HEK293T (cell line): ENCODE data around the gene PPP2R3A.

Experiments
- CTCF ChIA-PET: fragments of 350-600 bp; formaldehyde crosslinking; extraction: SDS; loops from one replicate; lab custom pipeline; 2021; ENCODE audit warnings: antibody characterized with exemption, inconsistent platforms; lab: Yijun Ruan, JAX
- POLR2A ChIA-PET: fragments of 350-600 bp; formaldehyde crosslinking; extraction: SDS; loops from one replicate; lab custom pipeline; 2020; ENCODE audit warnings: antibody characterized with exemption, inconsistent platforms; lab: Yijun Ruan, JAX
- DNase-seq: peaks from one replicate; pipeline ENCODE4 v3.0.0; 2012; ENCODE audit warnings: mixed read lengths; ENCODE audit errors: extremely low spot score
- ARNT ChIP-seq: fragments of 450-650 bp; IDR thresholded peaks from 2 replicates; pipeline ENCODE4 v1.6.1; 2017; ENCODE audit warnings: mild to moderate bottlenecking
- BHLHE40 ChIP-seq: fragments of 450-650 bp; IDR thresholded peaks from 2 replicates; pipeline ENCODE4 v1.6.1; 2016; ENCODE audit warnings: mild to moderate bottlenecking, moderate library complexity, borderline replicate concordance
- CTBP1 ChIP-seq: fragments of 450-650 bp; IDR thresholded peaks from 2 replicates; pipeline ENCODE4 v1.6.1; 2016; ENCODE audit warnings: borderline replicate concordance
- ELF4 ChIP-seq: fragments of 450-650 bp; IDR thresholded peaks from 2 replicates; pipeline ENCODE4 v1.6.1; 2017; ENCODE audit warnings: antibody characterized with exemption
- FOXA1 ChIP-seq: fragments of 450-650 bp; IDR thresholded peaks from 2 replicates; pipeline ENCODE4 v1.6.1; 2016; ENCODE audit warnings: mild to moderate bottlenecking
- FOXK2 ChIP-seq: fragments of 450-650 bp; IDR thresholded peaks from 2 replicates; pipeline ENCODE4 v1.6.1; 2016; ENCODE audit warnings: mild to moderate bottlenecking
- FOXM1 ChIP-seq: fragments of 450-650 bp; IDR thresholded peaks from 2 replicates; pipeline ENCODE4 v1.6.1; 2017; ENCODE audit warnings: mild to moderate bottlenecking, borderline replicate concordance
- HDGF ChIP-seq: fragments of 450-650 bp; IDR thresholded peaks from 2 replicates; pipeline ENCODE4 v1.6.1; 2017; ENCODE audit warnings: antibody characterized with exemption, borderline replicate concordance
- L3MBTL2 ChIP-seq: fragments of 450-650 bp; conservative IDR thresholded peaks from 2 replicates; pipeline ENCODE4 v1.6.1; 2016; ENCODE audit warnings: mild to moderate bottlenecking
- LEF1 ChIP-seq: fragments of 450-650 bp; IDR thresholded peaks from 2 replicates; pipeline ENCODE4 v1.6.1; 2017; ENCODE audit warnings: mild to moderate bottlenecking, borderline replicate concordance
- NFRKB ChIP-seq: fragments of 450-650 bp; IDR thresholded peaks from 2 replicates; pipeline ENCODE4 v1.6.1; 2016; ENCODE audit warnings: mild to moderate bottlenecking, moderate library complexity
- PKNOX1 ChIP-seq: fragments of 450-650 bp; IDR thresholded peaks from 2 replicates; pipeline ENCODE4 v1.6.1; 2016
- SP1 ChIP-seq: fragments of 450-650 bp; IDR thresholded peaks from 2 replicates; pipeline ENCODE4 v1.6.1; 2017
- SUZ12 ChIP-seq: fragments of 450-650 bp; IDR thresholded peaks from 2 replicates; pipeline ENCODE4 v1.6.1; 2016; ENCODE audit warnings: mild to moderate bottlenecking
- TARDBP ChIP-seq: fragments of 450-650 bp; IDR thresholded peaks from 2 replicates; pipeline ENCODE4 v1.6.1; 2016
- ZNF384 ChIP-seq: fragments of 450-650 bp; IDR thresholded peaks from 2 replicates; pipeline ENCODE4 v1.6.1; 2016

PPP2R3A gene

GRCh38 chr3:135965506-135966270 lies at the start of gene PPP2R3A:
TSS of gene PPP2R3A (plus strand) at chr3:135965728. CDS start at chr3:136001499, 35,771 bp downstream.
- no peak for TF ChIP-seq SP1
- no peak for TF ChIP-seq TARDBP
- TF ChIP-seq NFRKB = no peak
- no peak for TF ChIP-seq CTBP1
- TF ChIP-seq HDGF = no peak
- no peak for TF ChIP-seq FOXK2
- TF ChIP-seq FOXA1 = no peak
- POLR2A ChIA-PET = interaction anchor here (0.5 to 0.9 kb wide), 3 partner anchors 9 to 1197 kb away, joined by 3 read pairs; no protein-coding TSS in a partner anchor
- peak; percentile 95 for DNase-seq
- CTCF ChIA-PET = no interaction called here

GRCh38 chr3:135916310-135916709 lies 49.2 kb upstream of the PPP2R3A start:
- ChIA-PET POLR2A (no interaction called here), CTCF (no interaction called here)
- no peak for DNase-seq
- TF ChIP-seq CTBP1 = no peak

- no peak for DNase-seq
- no peak for TF ChIP-seq TARDBP
- TF ChIP-seq SUZ12 = no peak
- TF ChIP-seq PKNOX1 = no peak
- no peak for TF ChIP-seq FOXM1
- no peak for TF ChIP-seq CTBP1
- no peak for TF ChIP-seq FOXK2
- CTCF ChIA-PET = interaction anchor here (0.5 kb wide), 1 partner anchor 126 kb away, joined by 3 read pairs; no protein-coding TSS in a partner anchor
- POLR2A ChIA-PET = no interaction called here
These were observed 48.5 kb upstream of the PPP2R3A start for GRCh38 chr3:135917076-135917475.

- ChIA-PET CTCF (interaction anchor here (0.6 to 1.0 kb wide), 2 partner anchors 11 to 1279 kb away, joined by 5 to 6 read pairs; no protein-coding TSS in a partner anchor), POLR2A (no interaction called here)
- no peak for DNase-seq
- TF ChIP-seq CTBP1 (no peak), SP1 (no peak), NFRKB (no peak), LEF1 (no peak)
These were observed 47.5 kb upstream of the PPP2R3A start for GRCh38 chr3:135917927-135918597.

- TF ChIP-seq ELF4 (no peak), CTBP1 (no peak), FOXA1 (no peak), TARDBP (no peak), BHLHE40 (no peak), SUZ12 (no peak), ARNT (no peak), PKNOX1 (no peak), FOXM1 (no peak), L3MBTL2 (no peak)
- POLR2A ChIA-PET = no interaction called here
- DNase-seq = peak; percentile 28
- CTCF ChIA-PET = interaction anchor here (0.6 to 1.0 kb wide), 2 partner anchors 11 to 1280 kb away, joined by 5 to 6 read pairs; no protein-coding TSS in a partner anchor
These were observed 46.9 kb upstream of the PPP2R3A start for GRCh38 chr3:135918600-135918999.

GRCh38 chr3:135920275-135920674 lies 45.3 kb upstream of the PPP2R3A start:
- no peak for DNase-seq
- ChIA-PET CTCF (interaction anchor here (0.6 kb wide), 1 partner anchor 122 kb away, joined by 10 read pairs; no protein-coding TSS in a partner anchor), POLR2A (no interaction called here)
- TF ChIP-seq CTBP1 (no peak), L3MBTL2 (no peak), ELF4 (no peak)

- TF ChIP-seq FOXM1 = no peak
- TF ChIP-seq TARDBP = no peak
- no peak for TF ChIP-seq L3MBTL2
- ChIA-PET POLR2A (interaction anchor here (1.2 kb wide), 1 partner anchor 43 kb away, joined by 3 read pairs; the partner anchor contains the start of gene PPP2R3A), CTCF (no interaction called here)
- no peak for DNase-seq
These were observed 42.7 kb upstream of the PPP2R3A start for GRCh38 chr3:135922903-135923250.

- ChIA-PET CTCF (interaction anchor here (0.6 kb wide), 1 partner anchor 118 kb away, joined by 3 read pairs; no protein-coding TSS in a partner anchor), POLR2A (no interaction called here)
- no peak for DNase-seq
- no peak for TF ChIP-seq SP1
- TF ChIP-seq LEF1 = no peak
- TF ChIP-seq ELF4 = no peak
- no peak for TF ChIP-seq PKNOX1
- no peak for TF ChIP-seq CTBP1
- TF ChIP-seq FOXA1 = no peak
- TF ChIP-seq NFRKB = no peak
- TF ChIP-seq SUZ12 = no peak
- no peak for TF ChIP-seq BHLHE40
- no peak for TF ChIP-seq L3MBTL2
- TF ChIP-seq ARNT = no peak
- TF ChIP-seq ZNF384 = no peak
- no peak for TF ChIP-seq HDGF
- no peak for TF ChIP-seq FOXK2
- TF ChIP-seq FOXM1 = no peak
- no peak for TF ChIP-seq TARDBP
These were observed 41.0 kb upstream of the PPP2R3A start for GRCh38 chr3:135924506-135924905.
